GM12873 (cell line): ENCODE results near the gene WNK3.

ENCODE experiments used
- TF ChIP-seq, protein P1 (sequence below): IDR thresholded peaks from 2 replicates; pipeline ENCODE4 v1.5.1; 2012; ENCODE audit warnings: low read depth, mild to moderate bottlenecking, moderate library complexity, low read length, control low read depth; ENCODE audit not compliant: insufficient read depth; ENCODE audit errors: missing control alignments

WNK3 gene

GRCh38 chrX:54237014-54237413 is 120.8 kb downstream of the WNK3 start:
- TF ChIP-seq, protein P1, sequence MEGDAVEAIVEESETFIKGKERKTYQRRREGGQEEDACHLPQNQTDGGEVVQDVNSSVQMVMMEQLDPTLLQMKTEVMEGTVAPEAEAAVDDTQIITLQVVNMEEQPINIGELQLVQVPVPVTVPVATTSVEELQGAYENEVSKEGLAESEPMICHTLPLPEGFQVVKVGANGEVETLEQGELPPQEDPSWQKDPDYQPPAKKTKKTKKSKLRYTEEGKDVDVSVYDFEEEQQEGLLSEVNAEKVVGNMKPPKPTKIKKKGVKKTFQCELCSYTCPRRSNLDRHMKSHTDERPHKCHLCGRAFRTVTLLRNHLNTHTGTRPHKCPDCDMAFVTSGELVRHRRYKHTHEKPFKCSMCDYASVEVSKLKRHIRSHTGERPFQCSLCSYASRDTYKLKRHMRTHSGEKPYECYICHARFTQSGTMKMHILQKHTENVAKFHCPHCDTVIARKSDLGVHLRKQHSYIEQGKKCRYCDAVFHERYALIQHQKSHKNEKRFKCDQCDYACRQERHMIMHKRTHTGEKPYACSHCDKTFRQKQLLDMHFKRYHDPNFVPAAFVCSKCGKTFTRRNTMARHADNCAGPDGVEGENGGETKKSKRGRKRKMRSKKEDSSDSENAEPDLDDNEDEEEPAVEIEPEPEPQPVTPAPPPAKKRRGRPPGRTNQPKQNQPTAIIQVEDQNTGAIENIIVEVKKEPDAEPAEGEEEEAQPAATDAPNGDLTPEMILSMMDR: no peak

DNA sequence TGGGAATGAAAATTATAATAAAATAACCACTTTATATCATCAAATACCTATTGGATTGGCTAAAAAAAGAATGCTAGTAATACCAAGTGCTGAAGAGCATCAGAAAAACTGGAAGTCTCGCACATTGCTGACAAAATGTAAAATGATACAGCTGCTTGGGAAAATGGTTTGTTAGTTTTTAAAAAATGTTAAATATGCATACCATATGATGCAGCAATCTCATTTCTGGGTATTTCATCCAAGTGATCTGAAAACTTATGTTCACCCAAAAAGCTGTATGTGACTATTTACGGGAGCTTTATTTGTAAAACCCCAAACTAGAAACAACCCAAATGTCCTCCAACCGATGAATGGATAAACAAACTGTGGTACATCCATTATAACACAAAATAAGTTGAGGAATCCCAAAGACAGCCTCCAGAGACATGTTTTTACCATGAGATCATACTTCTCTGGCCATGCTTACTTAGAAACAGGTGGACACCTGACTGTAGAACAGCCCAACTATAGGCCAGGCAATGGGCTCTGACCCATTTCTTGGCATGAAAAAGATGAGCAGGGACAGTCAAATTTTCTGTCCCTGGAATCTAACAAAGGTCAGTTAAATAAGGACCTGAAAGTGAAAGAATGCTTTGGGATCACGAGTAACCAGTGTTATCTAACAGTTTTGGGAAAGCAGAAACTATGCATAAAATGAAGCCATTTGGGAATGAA is 127.3 kb downstream of the WNK3 start:
- TF ChIP-seq, protein P1: no peak

- TF ChIP-seq, protein P1: no peak
Observed at GRCh38 chrX:54223581-54223980, 134.3 kb downstream of the WNK3 start.

GRCh38 chrX:54213603-54214002 is 144.2 kb downstream of the WNK3 start:
- TF ChIP-seq, protein P1: no peak

GRCh38 chrX:54208531-54208930 is 149.3 kb downstream of the WNK3 start:
- TF ChIP-seq, protein P1: no peak

DNA sequence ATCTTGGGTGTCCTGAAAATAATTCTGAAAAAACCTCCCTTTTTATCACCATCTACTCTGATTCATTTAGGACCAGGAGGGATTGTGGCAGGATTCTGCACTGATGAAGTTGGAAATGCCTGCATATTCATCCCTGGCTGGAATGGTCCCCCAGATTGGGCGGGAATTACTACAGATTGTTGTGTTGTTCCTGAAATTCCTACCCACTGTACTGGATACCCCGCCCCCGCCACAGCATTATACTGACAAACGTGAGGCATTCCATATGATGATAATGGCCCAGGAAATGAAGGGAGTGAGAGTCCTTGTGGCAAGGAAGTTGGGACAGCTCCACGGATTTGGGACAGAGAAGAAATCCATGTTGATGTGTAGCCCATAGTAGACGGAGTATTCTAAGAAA is 159.6 kb downstream of the WNK3 start:
- TF ChIP-seq, protein P1: no peak

DNA sequence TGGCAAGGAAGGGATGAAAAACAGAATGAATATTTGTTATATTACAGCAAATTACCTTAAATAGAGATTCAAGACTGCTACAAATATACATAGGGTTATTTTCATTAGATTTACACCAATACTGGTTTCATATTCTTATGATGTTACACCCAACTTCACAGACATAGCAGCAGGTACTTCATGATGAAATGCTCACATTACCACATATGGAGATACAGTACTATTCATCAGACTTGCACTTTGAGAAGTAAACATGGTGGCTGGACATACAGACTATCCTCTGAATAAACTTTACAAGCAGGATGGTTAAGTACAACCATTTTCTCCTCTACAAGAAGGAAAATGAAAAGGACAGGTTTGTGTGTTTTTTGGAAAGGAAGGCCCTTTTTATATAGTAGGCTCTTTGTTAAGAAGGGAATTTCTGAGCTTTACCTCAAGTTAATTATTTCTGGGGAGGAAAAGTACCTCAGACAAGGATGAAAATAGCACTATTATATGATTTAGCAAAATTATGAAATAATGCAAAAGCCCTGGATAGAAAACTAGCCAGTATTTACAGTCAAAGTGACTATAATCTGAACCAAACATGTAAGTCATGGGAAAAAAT is 162.8 kb downstream of the WNK3 start:
- TF ChIP-seq, protein P1: no peak
